Stimulated activated CD4-positive, alpha-beta T cell treated with anti-CD3 and anti-CD28 coated beads, Interleukin-4, amount 100 ng/mL, for 48 hours (primary cell): ENCODE results near the gene RBCK1.
"Not testable (repeated sequence)": the region's sequence is repeated elsewhere in the genome, so short reads cannot be mapped to it uniquely, and the experiment has no call there.

ENCODE experiments used
- DNase-seq, 2 donors: peaks; one replicate each; pipeline ENCODE4 v3.0.0-alpha.2; 2020; ENCODE audit warnings: low read depth in 2 of 2

RBCK1 gene

GRCh38 chr20:472889-473292 is 64.8 kb downstream of the RBCK1 start:
- no peak for DNase-seq

- no peak for DNase-seq
Measured at GRCh38 chr20:474581-474980, 66.5 kb downstream of the RBCK1 start.

- no peak for DNase-seq
Measured at GRCh38 chr20:475463-476357, 67.6 kb downstream of the RBCK1 start.

DNA sequence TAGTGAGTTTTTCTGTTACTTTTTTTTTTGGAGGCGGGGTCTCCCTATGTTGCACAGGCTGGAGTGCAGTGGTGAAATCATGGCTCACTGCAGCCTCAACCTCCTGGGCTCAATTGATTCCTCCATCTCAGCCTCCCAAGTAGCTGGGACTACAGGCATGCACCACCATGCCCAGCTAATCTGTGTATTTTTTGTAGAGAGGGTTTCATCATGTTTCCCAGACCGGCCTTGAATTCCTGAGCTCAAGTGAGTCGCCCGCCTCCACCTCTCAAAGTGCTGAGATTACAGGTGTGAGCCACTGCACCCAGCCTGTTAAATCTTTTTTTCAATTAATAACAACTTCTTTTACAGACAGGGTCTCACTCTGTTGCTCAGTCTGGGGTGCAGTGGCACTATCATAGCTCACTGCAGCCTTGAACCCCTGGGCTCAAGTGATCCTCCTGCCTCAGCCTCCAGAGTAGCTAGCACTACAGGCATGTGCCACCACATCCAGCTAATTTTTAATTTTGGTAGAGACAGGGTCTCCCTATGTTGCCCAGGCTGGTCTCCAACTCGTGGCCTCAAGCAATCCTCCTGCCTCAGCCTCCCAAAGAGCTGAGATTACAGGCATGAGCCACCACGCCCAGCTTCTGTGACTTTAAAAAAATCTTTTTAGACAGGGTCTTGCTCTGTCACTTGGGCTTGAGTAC is 68.6 kb downstream of the RBCK1 start:
- DNase-seq, result not testable (repeated sequence)

DNA sequence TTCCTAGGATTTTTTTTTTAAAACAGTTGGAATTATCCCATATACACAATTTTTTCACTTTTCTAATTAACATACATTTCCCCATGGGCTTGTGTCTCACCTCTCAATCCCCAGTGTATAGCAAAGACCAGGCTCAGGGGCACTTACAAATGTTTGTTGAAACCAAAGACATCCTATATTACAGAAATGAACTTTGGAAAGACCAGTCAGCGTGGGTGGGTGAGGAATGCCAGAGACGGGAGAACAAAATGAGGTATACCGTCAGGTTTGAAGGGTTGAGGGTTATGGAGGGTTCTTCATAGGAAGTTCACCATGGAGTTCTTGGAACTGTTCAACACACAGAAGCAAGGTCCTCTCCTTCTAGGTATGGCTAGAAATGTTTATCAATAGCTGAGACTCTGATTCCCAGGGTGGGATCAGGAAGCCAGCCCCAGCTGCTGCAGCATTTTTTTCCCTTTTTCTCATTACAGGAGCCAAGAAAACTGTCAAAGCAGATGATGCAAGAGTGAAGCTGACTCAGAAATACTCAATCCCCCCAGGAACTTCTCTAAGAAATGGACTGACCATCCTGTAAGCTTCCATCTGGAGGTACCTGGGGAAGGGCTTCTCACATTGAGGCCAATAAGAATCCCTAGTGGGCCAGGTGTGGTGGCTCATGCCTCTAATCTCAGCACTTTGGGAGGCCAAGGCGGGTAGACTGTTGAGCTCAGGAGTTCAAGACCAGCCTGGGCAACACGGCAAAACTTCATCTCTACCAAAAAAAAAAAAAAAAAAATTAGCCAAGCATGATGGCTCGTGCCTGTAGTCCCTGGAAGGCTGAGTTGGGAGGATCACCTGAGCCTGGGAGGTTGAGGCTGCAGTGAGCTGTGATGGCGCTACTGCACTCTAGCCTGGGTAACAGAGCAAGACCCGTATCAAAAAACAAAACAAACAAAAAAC is 70.2 kb downstream of the RBCK1 start:
- DNase-seq, result no peak

- no peak for DNase-seq
Measured at GRCh38 chr20:478949-479429, 70.9 kb downstream of the RBCK1 start.

DNA sequence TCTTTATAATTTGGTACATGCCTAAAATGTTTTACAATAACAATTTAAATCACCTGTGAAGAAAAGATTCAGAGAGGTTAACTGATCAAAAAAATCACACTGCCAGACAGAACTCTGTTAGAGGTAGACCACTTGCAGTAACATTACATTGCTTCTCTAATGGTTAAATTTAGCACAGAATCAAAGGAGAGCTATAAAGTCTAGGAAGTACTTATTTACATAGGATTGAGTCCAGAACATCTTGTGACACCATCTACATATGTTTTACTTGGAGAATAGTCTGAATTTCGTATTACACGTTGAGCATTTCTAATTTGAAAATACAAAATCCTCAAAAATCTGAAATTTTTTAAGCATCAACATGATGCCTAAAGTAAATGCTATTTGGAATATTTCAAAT is 71.4 kb downstream of the RBCK1 start:
- no peak for DNase-seq

- DNase-seq, result no peak
Measured at GRCh38 chr20:480044-480443, 71.9 kb downstream of the RBCK1 start.

DNA sequence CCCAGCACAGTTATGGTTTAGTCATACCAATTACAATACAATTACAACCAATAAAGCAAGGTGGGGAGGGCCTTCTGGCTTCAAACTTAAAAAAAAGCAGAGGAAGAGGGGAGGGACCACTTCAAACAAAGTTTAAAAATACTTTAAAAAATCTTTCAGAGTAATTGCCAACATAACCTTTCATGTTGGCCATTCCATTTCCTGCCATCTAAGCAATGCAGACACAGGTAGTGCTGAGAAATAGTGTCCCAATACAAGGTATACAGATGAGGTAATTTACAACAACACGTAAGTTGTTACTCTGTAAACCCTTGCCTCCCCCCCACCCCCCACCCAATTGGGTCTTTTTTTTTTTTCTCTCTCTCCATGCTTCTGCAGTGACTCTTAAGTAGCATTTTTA is 73.1 kb downstream of the RBCK1 start:
- DNase-seq, result no peak
